NCI-H146 (cell line): Measurements from ENCODE around the gene HSP90B1.

ENCODE experiments used
- DNase-seq: peaks from one replicate; lab custom pipeline; 2025; lab: John Stamatoyannopoulos, UW

The HSP90B1 gene

GRCh38 chr12:103930034-103930786 lies at the start of gene HSP90B1:
Gene HSP90B1 (plus strand): TSS chr12:103930410. CDS start chr12:103930516, 106 bp downstream.
- DNase-seq = peak; percentile 100

DNA sequence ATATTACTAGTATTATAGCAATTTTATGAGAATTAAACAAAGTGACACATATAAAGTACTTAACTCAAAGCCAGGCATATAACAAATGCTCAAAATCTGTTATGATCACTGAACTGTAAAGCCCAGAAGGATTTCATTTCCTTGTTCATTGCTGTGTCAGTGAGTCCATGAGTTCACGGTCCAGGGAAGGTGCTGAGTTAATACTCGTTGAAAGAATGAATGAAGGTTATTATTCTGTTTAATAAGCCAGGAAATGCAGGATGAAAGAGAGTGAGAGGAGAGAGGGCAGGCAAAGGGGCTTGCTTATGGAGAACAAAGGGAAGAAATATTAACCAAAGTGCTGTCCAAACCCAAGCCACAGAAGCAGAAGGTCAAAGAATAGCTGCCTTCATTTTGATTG lies 48.9 kb upstream of the HSP90B1 start:
- peak; percentile 50 for DNase-seq

DNA sequence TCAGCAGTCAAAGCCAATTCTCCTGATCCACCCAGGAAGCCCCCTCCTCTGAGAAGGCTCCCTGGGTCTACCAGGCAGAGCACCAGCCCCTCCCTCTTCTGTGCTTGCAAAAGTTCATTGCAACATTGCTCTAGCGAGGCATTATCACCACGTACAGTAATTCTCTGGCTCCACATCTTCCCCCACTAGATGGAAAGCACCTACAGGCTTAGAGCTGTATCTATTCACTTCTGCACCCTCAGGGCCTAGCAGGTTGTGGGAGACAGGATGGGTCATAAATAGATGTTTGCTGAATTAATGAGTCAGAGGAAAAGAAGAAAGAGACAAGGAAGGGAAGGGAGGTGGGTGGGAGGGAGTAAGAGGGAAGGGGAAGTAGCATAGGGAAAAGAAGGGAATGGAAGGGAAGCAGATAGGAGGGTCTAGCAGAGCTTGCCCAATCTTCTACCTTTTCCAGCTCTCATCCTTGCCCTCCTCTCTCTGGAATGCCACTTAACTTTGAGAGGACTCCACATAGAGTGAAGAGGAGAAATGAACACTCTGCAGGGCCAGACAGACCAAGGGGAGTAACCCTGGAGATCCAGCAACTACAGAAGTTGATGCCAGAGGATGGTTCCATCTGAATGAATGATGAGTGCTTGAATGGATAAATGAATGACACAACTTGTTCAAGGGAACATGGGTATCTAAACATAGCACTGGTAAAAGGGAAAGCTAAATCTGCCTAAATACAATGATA lies 47.2 kb upstream of the HSP90B1 start:
- no peak for DNase-seq

DNA sequence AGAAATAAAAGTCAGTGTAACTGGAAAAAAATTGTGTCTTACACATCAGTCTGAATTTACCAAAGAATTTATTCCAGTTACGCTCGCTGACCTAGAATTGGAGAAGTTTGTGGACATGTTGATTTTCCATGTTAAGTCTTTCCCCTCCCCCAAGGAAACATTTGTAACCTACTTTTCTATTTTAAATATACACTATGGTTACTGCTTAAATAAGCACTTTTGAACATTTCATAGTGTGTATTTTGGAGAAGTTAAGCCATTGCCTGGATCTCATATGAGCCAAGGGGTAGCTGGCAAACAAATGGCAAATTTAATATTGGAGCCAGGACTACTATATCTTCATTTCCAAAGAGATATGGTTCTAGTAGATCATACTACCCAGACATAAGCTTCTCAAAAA lies 46.3 kb upstream of the HSP90B1 start:
- DNase-seq = no peak

GRCh38 chr12:103884316-103884715 lies 45.9 kb upstream of the HSP90B1 start:
- peak; percentile 69 for DNase-seq

DNA sequence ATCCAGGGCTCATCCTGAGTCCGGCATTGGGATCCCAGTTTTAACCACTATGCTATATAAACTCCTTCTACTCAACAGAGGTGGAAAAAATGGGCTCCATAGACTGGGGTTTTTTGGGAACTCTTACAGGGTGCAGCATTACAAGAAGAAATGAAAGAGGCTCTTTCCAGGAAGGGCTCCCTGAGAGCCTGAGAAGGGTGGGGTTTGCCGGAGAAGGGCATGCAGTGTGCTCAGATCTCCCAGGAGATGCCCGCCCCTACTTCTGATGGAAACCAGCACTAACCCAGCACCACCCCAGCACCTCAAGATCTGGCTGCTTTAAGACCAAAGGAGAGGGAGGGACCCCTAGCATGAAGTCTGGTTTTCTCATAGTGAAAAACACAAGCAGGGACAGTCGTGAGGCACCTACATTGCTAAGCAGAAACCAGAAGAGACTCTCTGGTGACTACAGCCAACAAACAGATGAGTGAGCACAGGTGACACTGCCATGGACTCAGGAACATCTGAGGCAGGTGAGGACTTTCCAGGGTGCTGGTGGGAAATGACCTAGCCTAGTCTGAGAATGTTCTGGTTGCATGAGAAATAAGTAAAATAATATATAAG lies 43.9 kb upstream of the HSP90B1 start:
- no peak for DNase-seq

- no peak for DNase-seq
These were observed 42.5 kb upstream of the HSP90B1 start for GRCh38 chr12:103887738-103888137.

DNA sequence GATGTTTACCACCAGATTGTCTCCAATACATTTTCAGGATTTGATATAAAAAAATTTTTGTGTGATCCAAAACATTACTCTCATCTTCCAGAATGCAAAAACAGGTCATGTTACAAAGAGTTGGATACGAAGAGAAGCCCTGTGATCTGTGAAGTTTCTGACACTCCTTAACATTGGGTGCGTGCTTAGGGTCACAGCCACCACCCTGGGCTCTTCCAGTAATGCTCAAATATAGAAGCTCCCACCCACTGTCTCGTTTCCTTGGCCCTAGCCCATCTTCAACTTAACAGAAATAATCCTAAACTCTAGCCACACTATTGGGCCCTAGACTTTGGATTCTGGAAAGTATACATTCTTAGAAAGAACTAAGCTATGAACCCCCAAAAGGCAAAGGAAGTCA lies 32.9 kb upstream of the HSP90B1 start:
- DNase-seq = no peak

DNA sequence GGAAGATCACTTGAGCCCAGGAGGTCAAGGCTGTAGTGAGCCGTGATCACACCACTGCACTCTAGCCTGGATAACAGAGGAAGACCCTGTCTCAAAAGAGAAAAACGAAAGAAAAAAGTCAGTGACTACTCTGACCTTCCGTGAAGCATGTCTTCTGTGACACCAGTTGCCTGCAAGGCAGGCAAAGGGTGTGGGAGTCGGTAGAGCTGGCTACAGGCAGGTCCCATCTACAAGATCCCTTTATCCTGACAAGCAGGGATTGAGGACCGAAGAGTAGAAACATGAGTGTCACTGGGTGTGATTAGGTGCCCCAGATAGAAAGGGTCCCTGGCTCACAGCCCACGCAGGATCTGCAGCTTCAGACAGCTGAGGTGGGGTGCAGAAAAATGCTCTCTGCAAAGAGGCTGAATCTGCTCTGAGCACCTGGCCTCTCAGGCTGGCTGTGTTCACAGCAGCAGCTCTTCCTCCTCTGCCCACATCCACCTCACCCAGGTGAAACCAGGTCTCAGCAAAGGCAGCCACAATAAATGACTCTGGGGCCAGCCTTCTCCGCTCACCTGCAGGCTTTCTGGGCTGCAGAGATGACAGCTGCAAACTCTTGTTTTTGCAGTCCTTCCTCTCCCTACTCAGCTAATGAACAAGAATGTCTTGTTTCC lies 28.6 kb upstream of the HSP90B1 start:
- DNase-seq = peak; percentile 88

DNA sequence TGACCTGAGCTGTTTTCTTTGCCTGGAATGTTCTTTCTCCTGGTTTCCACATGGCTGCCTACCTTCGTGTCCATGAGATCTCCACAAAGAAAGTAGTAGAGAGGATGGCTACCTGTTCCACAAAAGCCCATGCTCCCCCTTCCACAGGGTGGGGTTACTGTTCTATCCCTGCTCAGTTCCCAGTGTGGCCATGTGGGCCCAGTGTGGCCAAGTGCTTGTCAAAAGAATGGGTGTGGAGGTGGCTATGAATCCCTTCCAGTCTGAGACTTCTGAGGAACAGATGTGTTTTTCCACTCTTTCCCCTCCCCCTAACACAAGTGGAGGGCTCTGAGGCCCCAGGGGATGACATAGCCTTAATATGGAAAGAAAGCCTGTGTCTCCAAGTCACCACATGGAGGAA lies 26.2 kb upstream of the HSP90B1 start:
- DNase-seq = no peak

DNA sequence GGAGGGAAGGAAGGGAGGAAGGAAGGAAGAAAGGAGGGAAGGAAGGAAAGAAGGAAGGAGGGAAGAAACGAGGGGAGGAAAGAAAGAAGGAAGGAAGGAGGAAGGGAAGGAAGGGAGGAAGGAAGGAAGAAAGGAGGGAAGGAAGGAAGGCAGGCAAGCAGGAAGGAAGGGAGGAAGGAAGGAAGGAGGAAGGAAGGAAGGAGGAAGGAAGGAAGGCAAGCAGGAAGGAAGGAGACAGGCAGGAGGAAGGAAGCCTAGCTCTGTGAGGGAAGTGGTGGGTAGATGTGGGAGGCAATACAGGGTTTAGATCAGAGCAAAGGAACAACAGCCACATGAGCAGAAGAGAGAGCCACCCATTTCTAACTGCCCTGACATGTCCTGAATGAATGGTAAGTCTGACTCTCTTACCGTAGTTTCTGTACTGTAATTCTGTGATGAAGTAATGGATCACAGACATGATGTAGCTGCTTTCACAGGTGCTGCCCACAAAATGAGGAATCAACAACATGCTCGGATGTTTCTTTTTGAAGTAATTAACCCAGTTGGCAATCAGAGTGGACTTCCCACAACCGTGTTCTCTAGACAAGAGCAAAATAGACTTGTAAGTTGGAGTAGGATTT lies 24.4 kb upstream of the HSP90B1 start:
- no peak for DNase-seq

DNA sequence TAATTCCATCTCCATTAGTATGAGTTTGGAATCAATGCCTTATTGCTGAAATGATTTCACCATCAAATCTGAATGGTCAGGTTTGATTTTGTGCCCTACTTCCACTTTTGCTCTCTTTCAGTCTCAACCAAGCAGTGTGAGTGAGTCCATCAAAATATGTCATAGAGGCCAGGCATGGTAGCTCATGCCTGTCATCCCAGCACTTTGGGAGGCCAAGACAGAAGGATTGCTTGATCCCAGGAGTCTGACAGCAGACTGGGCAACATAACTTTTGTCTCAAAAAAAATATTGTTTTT lies 22.0 kb upstream of the HSP90B1 start:
- DNase-seq = no peak

DNA sequence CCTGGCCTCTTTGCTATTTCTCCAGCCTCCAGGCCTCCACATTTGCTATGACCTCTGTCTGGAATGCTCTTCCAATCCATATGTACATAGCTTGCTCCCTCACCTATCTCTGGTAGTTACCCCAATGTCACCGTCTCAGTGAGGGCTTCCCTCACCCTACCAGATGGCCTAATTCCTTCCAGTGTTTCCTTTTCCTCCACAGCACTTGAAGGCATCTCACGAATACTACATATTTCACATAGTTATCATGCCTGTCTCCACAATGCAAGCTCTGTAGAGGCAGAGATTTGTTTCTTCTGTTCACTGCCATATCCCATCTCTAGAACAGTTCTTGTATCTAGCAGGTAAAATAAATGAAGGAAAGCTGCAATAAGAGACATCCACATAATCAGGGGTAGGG lies 21.3 kb upstream of the HSP90B1 start:
- DNase-seq = no peak

GRCh38 chr12:103909811-103910210 lies 20.4 kb upstream of the HSP90B1 start:
- DNase-seq = no peak

DNA sequence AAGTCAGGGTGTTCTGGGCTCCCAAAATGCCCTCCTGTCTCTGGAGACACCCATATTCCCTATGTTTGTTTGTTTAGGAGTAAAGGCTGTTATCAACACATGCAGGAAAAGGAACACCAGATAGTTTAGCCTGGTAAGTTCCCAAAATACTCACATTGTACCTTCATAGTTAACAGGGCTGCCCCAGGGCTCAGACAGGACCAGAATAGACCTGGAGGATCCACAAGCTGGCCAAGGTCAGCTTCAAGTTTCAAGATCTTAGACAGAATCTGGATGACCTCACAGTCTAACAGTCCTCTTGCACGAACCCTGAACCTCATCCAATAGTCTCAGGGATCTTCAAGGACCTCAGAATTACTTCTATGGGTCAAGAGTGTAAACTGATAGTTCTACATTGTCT lies 18.1 kb upstream of the HSP90B1 start:
- DNase-seq = no peak

DNA sequence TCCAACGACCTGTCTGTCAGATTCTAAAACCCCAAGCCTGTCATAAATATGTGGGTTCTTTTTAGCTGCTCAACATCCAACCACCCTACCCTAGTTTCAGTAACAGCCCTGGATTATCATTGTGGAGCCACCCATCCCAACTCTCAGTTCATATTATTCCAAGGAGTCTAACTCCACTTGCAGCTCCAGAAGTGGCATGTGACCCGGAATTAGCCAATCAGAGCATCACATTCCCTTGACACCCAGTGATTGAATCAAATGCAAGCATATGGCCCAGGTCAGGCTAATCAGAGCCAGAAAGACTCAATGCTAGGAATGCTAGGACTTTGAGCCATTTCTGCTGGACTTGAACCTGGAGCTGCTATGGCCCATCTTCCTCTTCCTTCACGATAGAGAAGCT lies 17.1 kb upstream of the HSP90B1 start:
- peak; percentile 64 for DNase-seq

- DNase-seq = peak; percentile 68
These were observed 14.9 kb upstream of the HSP90B1 start for GRCh38 chr12:103915306-103915705.

DNA sequence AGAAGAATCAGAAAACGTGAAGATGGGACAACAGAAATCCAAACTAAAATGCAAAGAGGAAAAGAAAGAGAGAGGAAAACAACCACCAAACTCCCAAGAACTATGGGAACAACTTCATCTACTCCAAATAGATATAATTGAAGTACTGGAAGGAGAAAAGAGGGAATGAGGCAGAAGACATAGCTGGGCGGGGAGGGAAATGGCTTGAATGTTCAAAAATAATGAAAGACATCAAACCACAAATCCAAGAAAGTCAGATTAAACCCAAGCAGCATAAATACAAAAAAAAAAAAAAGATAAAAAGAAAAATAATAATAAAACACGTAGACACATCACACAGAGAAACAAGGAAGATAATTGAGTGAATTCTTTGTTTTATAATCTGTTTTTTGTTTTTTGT lies 12.3 kb upstream of the HSP90B1 start:
- no peak for DNase-seq

GRCh38 chr12:103924761-103925641 lies 5.2 kb upstream of the HSP90B1 start:
- peak; percentile 94 for DNase-seq

GRCh38 chr12:103928682-103929045 lies 1.5 kb upstream of the HSP90B1 start:
- no peak for DNase-seq

- peak; percentile 95 for DNase-seq
These were observed 995 bp upstream of the HSP90B1 start for GRCh38 chr12:103929046-103929783.
